ENCODE results near the gene CYP2F1. TPM values are rescaled to one million over a fixed set of nuclear protein-coding genes. Genes with fewer than 3 reads are reported as not detected.

The CYP2F1 gene
- total RNA-seq, 1 donor from 2014 or later, result not detected

DNA sequence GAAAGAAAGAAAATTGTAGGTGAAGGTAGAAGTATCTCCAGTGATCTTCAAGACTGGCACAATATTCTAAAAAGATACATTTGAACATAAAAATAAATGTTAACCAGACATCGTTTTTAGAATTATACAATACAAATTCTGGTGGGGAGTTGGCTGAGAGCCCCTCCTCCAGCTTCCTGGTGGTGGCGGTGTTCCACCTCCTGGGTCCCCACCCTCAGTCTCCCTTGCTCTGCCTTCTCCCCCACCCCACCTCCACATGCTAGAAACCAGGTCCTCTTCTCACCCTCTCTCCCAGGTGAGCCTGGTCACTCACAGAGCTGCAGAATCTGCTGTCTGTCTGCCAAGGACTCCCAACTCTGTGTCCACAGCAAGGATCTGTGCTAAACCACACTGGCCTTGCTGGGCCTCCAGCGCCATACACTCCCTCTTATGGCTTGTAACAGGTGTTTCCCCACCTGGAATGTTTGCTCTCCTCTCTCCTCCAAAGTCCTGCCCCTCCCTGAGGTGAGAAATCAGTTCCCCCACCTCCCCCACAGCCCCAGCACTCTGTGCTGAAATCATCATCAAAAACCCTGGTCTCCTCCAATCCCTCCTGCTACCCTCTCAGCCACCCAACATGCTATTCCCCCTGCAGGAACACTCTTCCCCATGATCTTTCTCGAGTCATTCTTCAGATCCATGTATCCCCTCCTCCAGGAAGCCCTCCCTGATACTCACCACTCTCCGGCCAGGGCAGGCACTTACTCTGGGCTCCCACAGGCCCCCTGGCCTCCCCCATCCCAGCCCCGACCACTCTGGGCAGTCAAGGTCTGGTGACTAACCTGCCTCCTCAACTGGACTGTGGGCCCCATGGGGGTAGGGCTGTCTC is 58.3 kb downstream of the CYP2F1 start:
- Mint-ChIP-seq H3K9me3 (no peaks in the 10 kb centered on the region), H3K27me3 (ENCODE audit: low read depth) (no peaks in the 10 kb centered on the region), H3K36me3 (ENCODE audit: low read depth) (no peaks in the 10 kb centered on the region), H3K27ac (no peak overlapping the region), H3K4me1 (ENCODE audit: low read depth) (peaks cover 8% of the 10 kb centered on the region), H3K4me3 (ENCODE audit: low read depth) (no peak overlapping the region)
- intact Hi-C loops (cut with micrococcal nuclease), result no loop called here
- DNase-seq (ENCODE audit: low spot score), result no peak

DNA sequence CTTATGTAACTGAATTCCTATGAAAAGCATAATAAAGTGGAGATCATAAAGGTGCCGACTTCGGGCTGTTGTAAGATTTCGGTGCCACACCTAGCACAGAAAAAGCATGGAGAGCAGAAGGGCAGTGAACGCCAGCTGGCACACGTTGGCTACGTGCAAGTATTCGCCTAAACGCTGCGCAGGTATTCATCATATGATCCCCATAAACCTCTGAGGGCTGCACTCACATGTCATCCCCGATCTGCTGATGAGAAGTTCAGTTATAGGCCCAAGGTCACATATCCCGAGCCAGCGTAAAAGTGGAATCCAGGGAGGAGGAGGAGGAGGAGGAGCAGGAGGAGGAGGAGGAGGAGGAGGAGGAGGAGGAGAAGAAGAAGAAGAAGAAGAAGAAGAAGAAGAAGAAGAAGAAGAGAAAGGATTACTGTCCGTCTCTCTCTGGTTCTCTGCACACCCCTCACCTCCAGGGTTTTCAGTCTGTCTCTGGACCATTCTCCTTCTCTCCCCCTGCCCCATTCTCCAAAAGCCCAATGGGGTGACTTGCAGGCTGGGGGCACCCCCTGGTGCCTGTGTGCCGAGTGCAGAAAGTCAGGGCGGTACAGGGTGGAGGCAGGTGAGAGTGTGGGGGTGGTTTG is 60.2 kb downstream of the CYP2F1 start:
- no peak for DNase-seq (ENCODE audit: low spot score)
- H3K4me3 Mint-ChIP-seq (ENCODE audit: low read depth), result no peak overlapping the region
- no peaks in the 10 kb centered on the region for H3K9me3 Mint-ChIP-seq
- H3K27ac Mint-ChIP-seq, result no peak overlapping the region
- H3K27me3 Mint-ChIP-seq (ENCODE audit: low read depth), result no peaks in the 10 kb centered on the region
- H3K36me3 Mint-ChIP-seq (ENCODE audit: low read depth), result no peaks in the 10 kb centered on the region
- H3K4me1 Mint-ChIP-seq (ENCODE audit: low read depth), result peaks cover 8% of the 10 kb centered on the region
- intact Hi-C loops (cut with micrococcal nuclease), result no loop called here

DNA sequence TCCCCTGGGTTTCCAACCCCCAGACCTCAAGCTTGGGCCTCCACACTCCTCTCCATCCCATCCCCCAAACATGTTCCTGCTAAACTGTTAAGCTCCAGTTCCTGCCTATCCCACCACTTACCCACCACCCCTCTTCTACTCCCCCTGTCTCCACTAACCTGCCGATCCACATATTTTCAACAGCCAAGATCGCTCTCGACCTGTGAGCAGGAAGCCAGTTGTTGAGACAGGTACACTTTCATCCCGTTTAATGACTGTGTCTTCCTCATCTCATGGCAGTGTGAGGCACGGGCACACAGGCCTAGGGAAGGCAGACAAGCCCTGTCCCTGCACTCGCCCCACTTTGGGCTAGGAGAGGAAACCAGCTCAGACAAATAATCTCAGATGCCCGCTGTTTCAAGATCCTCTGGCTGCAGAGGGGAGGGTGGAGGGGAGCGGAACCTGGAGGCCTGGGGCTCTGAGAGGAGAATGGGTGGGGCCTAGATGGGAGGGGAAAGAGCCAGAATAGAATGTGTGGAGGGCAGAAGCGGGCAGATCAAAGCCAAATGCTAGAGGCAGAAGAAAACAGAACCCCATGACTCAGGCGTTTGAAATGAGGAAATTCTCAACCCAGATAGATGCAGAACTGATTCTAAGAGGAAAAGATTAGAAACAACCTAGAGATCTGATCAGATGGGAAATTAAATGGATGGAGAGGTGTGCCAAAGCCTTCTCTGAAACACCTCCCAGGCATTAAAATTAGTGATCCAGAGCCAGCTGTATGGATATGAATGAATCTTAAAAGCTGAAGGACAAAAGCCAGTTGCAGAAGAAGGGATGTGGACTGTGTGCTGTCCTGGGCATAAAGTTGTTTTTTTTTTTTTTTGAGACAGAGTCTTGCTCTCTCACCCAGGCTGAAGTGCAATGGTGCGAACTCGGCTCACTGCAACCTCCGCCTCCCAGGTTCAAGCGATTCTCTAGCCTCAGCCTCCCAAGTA is 61.9 kb downstream of the CYP2F1 start:
- no peaks in the 10 kb centered on the region for H3K9me3 Mint-ChIP-seq
- peak; percentile 29 for DNase-seq (ENCODE audit: low spot score)
- H3K36me3 Mint-ChIP-seq (ENCODE audit: low read depth), result no peaks in the 10 kb centered on the region
- intact Hi-C loops (cut with micrococcal nuclease), result no loop called here
- no peaks in the 10 kb centered on the region for H3K27me3 Mint-ChIP-seq (ENCODE audit: low read depth)
- H3K27ac Mint-ChIP-seq, result no peak overlapping the region
- H3K4me3 Mint-ChIP-seq (ENCODE audit: low read depth), result no peak overlapping the region
- H3K4me1 Mint-ChIP-seq (ENCODE audit: low read depth), result peaks cover 8% of the 10 kb centered on the region

Other genes with a start within 250 kb of the CYP2F1 start
- not detected in 2 replicates for gene CYP2A7, start 232.2 kb upstream of the CYP2F1 start, total RNA-seq
- not detected in 2 replicates for gene CYP2B6, start 123.2 kb upstream of the CYP2F1 start, total RNA-seq
- gene CYP2A13, start 26.0 kb upstream of the CYP2F1 start, total RNA-seq, result not detected in 2 replicates
- gene CYP2S1, start 78.8 kb downstream of the CYP2F1 start, total RNA-seq, result 0.34 and 1.2 TPM in 2 replicates
- 0.21 and 0.50 TPM in 2 replicates for gene AXL, start 104.8 kb downstream of the CYP2F1 start, total RNA-seq
- 283 and 294 TPM in 2 replicates for gene HNRNPUL1, start 149.9 kb downstream of the CYP2F1 start, total RNA-seq
- 33.5 and 34.4 TPM in 2 replicates for gene CCDC97, start 195.7 kb downstream of the CYP2F1 start, total RNA-seq
- 125 and 126 TPM in 2 replicates for gene TGFB1, start 239.5 kb downstream of the CYP2F1 start, total RNA-seq
- gene B9D2, start 249.7 kb downstream of the CYP2F1 start, total RNA-seq, result 6.2 TPM in 2 replicates

Measured in activated T-helper 2 cell treated with anti-CD3 and anti-CD28 coated beads, Interferon-gamma antibody, Interleukin-2, Interleukin-4, amounts not matched to agents 10 μg/mL and 5 μg/mL and 100 μg/mL, durations not matched to agents 14 hours and 24 hours and 36 hours (primary cell).